Stimulated activated CD4-positive, alpha-beta T cell treated with anti-CD3 and anti-CD28 coated beads, TNF-alpha, amount 100 ng/mL, for 4 hours (primary cell): ENCODE measurements around the gene EDAR.

Source experiments
- DNase-seq, 3 experiments: peaks; one replicate each; pipeline ENCODE4 v3.0.0-alpha.2; 2020; ENCODE audit warnings: low read depth in 3 of 3

The EDAR gene

DNA sequence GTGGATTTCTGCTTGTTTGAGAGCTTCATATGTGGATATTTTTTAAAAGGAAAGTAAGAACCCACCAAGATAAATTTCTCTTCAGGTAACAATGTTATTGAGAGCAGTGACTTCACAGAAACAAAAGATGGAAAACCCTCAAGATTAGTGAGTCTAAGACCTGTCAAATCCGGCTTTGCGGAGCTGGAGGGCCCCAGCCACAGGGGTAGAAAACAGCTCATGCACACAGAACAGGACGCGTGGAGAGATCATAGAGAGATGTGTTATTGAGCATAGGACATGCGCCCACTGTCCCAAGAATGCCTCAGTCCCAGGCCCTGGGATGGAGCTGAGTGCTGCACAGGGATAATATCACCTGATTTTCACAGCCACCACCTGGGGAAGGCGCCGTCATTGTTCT is 21.3 kb downstream of the EDAR start:
- no peak for DNase-seq

DNA sequence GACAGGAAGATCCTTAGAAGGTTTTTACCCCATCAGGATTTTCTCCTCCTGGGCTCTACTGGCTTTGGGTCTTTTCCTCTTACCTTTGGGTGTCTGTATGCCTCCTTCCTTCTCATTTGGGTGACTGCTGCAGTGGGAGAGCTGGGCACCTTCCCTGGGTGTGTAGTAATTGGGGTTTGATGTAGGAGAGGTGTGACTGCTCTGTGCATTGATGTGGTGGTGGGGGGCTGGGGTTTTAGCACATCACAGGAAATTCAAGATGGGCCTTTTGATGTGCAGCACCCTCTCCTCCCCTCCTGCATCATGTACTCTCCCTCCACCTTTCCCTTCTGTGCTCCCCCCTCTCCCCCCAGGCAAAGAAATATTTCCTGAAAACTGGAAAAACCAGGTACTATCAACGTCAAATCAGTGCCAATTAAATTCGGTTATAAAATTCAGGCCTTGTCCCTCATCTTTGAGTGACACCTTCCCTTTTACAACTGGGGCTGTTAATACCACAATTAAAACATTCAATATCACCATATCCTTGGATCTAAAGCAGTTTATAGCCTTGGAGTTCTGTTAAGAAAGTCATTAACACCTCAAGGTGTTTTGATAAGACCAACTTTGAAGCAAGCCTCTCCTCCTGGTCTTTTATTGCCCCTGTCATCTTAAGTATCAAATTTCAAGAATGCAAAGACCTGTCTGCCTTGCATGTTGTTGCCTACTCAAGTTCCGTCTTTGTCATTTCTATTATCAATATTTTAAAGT is 23.3 kb downstream of the EDAR start:
- DNase-seq: no peak

DNA sequence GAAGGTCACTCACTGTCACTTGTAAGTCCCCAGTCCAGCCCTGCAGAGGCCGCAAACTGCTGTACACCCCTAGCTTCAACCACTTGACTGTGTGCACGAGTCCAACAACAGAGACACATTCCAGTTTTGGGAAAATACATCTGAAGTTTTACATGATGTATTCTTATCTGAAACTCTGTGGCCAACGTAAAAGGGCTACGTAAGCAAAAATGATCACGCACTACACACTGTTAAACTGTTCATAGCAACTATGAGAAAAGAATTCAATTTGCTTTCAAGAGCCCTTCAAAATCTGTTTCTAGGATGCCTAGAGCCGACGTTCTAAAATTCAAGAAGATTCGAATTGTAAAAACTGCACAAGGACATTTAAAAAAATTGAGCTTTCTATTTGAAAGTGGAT is 26.0 kb downstream of the EDAR start:
- DNase-seq: no peak

DNA sequence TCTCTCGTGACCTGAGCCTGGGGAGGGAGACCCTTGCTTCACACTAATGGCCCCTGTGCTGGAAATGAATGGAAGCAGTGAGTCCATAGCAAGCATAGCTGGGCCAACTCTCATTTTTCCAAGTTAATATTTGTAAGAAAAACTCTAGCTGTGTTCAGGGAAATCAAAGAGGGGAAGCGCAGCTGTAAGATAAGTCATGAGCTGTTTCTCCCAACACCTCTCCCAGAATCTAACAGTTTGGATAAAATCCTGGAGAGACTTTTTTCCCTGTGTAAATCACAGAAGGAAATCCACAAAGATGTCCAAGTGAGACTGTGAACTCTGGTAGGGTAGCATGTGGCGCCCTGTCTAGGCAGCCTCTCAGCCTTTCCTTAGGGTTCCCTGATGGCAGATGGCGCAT is 27.2 kb downstream of the EDAR start:
- no peak for DNase-seq

DNA sequence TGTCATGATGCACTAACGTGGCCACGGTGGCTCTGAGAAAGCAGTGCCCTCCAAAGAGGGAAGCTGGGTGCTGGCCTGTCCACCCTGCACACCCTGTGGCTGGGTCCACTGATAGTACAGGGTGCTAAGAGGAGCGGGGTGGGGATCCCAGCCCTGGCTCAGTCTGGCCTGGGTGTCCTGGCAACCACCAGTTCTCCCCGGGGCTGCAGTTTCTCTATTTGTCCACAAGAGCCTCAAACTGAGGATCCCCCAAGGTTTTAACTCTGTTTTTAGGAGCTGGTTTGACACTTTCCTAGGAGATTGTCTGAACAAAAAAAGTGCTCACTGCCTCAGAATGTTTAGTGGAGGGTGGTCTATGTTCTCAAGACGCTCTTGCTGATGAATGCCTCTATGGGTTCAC is 29.0 kb downstream of the EDAR start:
- DNase-seq: no peak

DNA sequence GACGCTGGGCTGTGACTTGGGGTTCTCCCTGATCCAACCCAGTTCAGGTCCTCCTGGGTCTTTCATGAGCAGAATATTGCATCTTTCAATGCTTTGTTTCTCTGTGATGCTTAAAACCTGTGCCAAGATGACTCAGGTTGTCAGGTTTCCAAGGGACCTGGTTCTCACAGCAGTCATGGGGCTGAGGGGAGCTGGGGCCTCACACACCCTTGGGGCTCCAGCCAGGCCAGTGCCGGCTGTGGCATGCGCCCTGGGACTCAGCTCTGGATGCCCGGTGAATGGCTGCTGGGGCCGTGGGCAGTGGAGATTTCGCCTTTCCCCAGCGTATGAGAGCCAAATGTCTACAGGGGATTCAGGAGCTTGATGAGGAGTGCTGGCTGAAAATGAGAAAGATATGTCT is 29.6 kb downstream of the EDAR start:
- DNase-seq: no peak

DNA sequence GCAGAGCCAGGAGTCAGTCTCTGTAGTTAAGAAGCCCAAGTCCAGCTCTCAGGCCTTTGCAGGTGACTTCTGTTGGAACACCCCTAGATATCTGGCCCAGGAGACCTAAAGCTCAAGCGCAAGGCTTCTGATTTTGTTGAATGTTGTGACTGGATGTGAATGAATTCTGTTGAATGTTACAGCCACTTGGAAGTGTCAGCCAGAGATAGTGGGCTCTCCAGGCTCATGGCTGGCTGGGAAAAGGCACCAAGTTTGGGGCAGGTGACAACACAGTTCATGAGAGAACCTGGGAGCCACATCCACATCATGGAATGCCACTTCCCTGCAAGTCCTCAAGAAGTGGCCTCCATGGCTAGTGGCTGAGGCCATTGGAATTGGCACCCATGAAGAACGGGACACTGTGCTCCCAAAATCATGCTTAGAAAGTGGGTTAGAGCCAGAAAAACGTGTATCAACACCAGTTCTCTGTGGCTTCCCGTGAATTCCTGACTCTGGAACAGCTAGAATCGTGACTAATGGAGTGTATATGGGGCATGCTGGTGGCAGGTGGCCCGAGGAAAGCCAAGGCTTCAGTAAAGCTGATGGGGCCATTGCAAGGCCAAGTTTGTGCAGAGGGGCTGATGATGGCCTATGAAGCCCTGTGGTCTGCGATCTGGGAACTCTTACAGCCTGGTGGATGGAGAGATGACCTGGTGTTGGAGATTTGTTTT is 30.2 kb downstream of the EDAR start:
- no peak for DNase-seq

DNA sequence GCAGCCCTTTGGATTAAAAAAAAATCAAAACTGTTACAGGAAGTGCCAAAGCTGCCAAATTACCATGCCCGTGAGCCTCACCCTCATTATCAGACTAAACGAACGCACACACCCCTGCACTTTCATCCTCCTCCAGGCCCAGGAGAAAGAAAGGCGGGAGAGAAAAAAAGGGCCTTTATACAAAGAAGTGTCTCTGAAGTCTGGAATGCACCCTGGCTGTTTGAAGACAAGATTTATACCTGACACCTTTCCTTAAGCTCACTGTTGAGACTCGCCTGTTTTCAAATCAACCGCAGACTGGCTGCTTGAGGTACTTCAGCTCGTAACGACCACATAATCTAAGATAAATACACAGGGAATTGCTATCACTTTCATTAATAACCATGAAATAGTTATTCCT is 31.0 kb downstream of the EDAR start:
- DNase-seq: no peak

DNA sequence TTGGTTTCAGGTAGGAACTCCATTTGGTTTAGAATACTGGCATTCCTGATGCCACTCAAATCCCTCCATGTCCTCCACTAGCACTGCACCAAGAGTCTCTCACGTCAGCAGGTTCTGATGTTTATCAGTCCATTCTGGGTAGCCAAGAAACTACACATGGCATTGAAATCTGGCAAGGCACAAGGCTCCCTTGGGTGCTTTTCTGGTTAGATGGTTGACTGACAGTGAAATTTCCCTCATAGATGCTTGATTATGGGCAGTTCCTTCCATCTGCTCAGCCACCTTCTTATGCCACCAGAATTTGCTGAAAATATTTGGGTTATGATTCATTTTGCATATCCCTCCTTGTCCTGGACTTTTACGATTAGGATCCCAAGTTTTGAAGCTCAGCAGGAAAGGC is 32.6 kb downstream of the EDAR start:
- DNase-seq: no peak

DNA sequence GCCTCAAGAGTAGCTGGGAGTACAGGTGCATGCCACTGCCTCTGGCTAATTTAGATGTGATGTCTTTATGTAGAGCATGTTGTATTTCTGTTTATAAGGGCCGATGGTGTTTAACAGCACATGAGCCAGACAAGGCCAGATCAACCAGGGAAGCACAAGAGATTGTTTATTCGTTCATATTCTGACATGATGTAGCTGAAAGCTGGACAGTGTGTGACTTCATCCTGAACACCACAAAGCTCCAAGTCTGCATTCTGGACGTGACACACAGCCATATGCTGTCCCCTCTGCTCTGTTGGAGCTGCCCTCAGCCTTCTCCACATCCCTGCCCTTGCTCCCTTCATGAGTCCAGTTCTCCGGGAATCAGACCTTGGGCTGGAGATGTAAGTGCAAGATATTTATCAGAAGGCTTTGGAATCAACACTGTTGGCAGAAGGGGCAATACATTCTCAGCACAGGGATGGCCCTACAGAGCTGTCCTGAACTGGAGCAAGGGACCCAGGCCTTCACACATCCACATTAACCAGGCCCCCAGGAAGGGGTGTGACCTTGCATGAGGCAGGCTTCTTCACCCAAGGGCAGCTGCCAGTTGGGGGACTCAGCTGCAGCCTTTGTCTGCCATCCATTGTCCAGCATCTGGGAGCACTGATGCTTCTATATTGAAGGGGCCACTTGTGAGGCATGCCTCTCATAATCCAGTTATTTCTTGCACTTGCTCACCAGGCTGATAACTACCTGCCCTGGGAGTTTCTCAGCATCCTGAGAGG is 38.5 kb downstream of the EDAR start:
- no peak for DNase-seq

DNA sequence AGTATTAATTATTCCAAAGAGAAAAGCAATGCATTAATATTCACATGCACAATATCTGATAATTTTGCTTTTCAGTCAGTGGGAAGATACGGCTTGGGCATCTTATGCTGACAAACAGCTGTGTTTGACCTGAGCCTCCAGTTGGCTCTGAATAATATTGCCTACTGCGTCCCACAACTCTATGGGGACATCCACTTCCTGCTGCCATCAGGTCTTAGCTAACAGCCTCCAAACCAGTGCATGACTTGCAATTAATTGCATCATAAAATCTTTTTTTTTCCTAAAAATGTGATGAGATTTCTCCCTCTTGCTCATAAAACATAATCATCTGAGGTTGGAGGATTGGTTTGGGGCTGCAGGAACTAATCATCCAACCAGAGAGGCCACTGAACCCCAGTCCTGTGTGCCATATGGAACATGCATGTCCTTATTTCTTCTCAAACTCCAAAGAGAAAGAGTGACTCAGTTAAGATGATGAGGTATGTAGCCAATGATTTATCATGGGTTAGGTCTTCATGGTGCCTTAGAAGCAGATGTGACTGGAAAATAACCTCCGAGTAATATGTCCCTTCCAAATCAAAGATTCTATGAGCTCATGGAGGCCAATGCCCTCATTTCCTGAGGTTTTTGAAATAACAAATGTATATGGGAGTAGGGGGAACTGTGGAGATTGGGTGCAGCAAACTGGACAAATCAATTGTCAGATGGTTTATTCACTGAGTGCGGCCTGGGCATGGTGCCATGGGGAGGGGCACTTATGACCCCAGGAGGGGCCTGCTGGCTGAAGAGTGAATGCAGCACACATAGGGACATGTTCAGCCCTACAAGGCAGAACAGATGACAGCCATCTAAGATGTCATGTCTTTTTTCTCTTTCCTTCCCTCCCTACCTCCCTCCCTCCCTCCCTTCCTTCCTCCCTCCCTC is 39.4 kb downstream of the EDAR start:
- DNase-seq: no peak

DNA sequence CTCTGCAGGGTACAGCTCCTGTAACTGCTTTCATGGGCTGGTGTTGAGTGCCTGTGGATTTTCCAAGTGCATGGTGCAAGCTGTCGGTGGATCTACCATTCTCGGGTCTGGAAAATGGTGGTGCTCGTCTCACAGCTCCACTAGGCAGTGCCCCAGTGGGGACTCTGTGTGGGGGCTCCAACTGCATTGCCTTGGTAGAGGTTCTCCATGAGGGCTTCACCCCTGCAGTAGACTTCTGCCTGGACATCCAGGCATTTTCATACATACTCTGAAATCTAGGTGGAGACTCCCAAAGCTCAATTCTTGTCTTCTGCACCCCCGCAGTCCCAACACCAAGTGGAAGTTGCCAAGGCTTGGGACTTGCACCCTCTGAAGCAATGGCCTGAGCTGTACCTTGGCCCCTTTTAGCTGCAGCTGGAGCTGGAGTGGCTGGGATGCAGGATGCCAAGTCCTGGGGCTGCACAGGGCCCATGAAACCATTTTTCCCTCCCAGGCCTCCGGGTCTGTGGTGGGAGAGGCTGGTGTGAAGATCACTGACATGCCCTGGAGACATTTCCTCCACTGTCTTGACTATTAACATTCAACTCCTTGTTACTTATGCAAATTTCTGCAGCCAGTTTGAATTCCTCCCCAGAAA is 41.6 kb downstream of the EDAR start:
- no peak for DNase-seq

DNA sequence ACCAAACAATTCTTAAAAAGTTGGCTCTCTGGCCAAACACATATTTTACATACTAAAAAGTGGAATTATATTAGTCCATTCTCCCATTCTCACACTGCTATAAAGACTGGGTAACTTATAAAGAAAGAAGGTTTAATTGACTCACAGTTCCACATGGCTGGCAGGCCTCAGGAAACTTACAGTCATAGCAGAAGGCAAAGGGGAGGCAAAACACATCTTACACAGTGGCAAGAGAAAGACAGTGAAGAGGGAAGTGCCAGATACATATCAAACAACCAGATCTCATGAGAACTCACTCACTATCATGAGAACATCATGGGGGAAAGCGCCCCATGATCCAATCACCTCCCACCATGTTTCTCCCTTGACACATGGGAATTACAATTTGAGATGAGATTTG is 42.6 kb downstream of the EDAR start:
- DNase-seq: no peak

DNA sequence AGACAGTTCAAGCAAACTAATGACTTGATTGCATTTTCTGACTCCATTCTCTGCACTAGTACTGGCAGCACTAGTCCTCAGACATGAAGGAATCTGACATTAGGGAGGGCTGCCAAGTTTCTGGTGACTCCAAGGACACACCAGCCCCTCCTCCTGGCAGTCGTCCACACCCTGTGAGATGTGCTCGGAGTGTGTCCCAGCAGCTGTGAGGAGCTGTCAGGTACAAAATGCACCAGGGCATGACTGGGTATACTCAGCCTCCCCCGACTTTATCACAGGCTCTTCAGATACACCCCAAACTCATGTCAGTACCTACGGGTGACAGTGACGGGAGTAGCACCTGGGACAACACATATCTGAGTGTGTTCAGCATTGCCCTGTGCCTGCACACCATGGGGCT is 43.1 kb downstream of the EDAR start:
- DNase-seq: no peak

DNA sequence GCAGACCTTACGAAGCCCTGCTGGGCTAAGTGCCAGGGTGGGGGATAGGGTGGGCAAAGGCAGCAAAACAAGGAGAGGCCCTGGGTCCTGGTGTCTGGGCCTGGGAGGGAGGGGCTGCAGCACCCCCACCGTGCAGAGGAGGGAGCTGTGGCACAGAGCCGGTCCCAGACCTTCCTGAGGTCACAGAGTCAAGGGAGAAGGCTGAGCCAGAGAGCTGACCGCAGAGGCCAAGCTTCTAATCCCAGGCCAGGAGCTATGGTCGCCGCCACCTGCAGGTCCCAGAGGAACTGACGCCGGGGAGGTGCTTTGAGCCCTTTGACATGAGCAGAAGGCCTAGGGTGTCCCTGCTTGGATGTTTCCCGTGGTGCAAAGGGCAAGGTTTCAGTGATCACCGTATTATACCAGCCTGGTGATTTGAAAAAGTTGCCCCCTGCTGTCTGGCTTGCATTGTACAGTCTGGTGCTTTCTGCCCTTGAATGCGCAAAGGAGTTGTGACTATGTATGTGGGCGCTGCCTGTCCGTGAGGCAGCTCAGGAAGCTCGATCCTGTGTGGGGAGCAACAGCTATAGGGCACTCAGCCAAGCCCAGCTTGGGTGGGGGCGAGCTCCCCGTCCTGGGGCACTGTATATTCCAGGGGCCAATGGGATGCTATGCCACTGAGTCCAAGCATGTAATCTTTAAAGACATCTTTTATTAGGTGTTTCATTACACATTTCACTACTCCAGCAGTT is 44.3 kb downstream of the EDAR start:
- DNase-seq: no peak

DNA sequence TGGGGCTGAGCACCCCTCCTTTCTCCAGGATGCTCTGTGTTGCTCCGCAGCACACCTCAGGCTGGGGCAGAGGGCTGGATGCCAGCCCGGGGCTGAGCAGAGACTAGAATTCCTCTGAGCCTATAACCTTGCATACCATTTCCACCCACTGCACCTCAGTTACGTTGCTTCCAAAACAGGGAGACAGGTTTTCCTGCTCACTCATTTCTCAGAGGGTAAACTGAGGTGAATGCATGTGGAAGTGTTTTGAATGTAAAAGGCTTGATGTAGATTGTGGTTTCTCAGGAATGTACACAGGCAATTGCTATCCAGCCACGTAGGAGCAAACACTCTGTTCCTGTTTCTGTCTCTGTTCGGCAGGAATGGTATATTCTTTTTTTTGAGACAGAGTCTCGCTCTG is 45.3 kb downstream of the EDAR start:
- no peak for DNase-seq

DNA sequence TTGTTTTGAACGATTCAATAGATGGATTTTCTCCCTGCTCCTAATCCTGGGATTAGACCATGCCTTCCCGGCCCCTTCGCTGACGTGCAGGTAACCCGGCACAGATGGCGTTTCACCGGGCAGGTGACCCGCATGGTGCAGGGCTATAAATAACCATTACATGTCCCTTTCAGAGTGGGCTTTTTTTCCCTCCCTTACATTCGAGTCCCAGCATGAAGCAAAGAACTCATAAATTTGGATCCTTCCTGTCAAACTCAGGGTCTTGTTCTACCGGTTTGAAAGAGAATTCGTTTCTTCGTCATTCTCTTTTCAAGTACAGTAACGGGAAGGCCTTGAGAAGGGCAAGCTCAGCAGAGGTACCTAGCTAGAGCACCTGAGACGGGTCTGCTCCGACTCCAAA is 46.1 kb downstream of the EDAR start:
- no peak for DNase-seq

DNA sequence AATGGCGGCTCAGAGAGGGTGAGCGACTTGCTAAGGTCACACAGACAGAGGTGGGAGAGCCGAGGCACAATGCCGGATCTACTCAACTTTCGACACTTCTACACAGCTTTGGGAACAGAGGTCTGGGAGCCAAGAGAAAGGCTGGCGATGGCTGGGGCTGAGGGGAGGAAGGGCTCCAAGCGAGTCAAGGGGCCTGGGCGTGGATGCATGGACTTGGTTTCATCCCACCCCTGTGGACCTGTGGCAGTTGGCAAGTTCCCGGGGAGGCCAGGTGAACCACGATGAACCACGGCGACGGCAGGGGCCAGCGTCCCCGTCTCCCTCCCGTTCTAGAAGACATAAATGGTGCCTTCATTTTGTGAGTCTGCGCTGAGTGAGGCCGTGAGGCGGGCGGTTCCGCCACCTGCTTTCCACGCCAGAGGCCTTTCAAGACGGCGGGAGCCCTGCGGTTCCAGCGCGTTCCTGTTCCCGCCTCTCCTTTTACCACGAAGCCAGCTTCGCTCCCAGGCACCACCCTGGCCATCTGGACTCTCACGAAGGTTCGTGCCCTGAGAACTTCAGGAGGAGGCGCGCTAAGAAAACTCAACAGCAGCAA is 46.7 kb downstream of the EDAR start:
- DNase-seq: no peak

DNA sequence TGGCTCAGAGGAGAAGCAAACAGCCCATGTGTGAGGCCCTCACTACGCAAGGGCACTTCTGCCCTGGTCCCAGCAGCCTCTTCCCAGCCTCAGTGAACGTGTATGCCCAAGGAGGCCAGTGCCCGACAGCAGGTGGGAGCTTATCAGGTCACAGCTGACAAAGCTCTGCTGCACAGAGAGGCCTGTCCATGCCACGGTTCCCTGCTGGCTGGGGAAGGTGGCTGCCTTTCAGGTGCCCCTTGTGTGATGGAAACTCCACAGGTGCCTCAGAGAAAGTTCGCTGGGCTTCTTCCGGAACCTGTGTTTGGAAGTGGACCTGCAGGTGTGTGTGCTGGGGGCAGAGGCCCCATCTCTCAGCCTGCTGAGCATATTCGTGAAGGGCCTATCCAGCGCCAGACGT is 47.3 kb downstream of the EDAR start:
- DNase-seq: no peak

DNA sequence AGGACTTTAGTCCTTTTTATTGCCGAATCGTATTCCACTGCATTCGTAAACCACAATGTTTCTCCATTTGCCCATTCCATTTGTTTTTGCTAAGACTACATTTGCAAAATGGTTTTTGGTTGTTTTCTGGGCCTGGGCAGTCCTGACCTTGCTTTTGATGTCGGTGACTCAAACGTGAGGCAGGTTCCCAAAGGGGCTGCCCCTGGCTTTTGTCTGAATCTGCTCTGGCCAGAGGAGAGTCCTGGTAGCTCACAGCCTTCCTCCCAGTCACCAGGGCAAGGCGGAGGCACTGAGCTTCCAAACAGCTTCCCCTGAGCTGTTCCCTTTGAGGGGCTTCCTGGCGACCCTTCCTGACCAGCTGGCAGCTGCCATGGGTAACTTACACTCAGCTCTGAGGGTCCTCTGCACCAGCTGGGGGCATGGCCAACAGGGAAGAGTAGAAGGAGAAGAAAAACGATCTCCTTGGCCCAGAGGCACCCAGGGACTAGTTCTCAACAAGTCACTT is 47.8 kb downstream of the EDAR start:
- no peak for DNase-seq
